HG03354 (cell line): ENCODE data around the gene KIAA0586.
"Not testable (repeated sequence)": the region's sequence is repeated elsewhere in the genome, so short reads cannot be mapped to it uniquely, and the experiment has no call there.

Experiments used
- ATAC-seq: cut with Tn5 transposase; IDR thresholded peaks from one replicate; pipeline ENCODE4 v1.9.1; 2021; ENCODE audit warnings: mild to moderate bottlenecking; ENCODE audit not compliant: unreplicated experiment, poor library complexity, severe bottlenecking

KIAA0586 gene

DNA sequence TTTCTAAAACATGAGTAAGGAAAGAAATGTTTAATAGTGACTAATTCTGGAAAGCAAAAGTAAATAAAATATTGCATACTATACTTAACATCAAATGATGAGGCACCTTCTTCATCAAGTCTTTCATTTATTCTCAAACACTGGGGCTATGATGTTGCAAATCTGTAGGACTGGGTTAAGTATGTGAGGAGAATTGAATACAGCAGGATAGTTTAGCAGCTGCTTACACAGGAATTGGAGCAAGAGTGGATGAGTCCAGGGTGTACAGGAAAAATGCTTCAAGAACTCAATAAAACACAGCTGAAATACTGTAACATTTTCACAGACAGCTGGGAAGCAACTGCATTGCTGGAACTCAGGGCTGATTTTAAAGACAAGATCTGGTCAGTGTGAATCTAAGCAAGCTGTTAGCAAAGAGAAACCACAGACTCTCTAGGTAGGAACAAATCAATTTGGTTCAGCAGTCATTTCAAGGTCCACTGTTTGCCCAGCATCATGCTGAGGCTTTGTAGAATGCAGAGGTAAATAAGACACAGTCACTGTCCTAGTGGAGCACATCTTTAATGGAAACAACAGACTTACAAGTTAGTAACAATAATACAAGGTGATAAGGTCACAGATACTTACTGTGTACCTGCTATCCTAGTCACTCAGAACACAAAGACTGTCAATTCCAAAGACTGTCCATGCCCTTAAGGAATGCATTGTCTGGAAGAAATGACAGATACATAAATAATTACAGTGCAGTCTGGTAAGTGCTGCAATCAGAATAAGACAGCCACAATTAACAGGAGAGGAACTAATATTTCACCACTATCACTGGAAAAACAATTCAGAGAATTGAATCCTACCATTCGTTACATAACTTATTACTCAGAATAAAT, 113.5 kb downstream of the KIAA0586 start:
- no peak for ATAC-seq

DNA sequence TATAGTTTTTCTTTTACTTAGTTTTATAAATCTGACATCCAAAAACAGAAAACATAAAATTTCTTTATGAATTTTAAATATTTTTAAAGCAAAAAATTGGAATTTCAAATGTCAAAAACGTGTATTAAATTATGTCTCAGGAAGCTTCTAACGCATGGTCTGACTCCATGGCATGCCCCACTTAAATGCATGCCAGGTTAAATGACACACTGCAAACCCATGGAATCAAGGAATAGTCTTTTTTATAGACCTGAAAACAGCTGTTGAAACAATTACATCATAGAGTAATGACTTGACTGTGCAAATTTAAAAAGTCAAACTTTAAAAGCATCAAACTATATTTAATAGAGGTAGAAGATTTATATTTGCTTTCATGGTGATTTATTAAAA, 114.1 kb downstream of the KIAA0586 start:
- no peak for ATAC-seq

DNA sequence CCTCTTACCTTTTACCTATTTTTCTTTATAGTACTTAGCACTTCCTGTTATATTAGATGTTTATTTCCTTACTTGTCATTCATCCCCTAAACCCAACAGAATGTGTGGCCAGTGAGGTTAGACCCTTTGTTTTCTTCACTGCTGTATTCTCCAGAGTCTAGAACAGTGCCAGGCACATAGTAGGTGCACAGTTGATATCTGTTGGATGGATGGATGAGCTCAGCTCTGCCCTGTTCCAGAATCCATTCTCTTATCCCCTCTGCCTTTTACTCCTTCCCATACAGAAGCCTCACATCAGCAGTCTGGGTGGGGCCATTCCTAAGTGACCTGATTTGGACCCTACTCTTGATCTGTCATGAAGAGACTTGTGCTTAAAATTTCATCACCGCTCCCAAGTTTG, 115.7 kb downstream of the KIAA0586 start:
- ATAC-seq, result no peak

DNA sequence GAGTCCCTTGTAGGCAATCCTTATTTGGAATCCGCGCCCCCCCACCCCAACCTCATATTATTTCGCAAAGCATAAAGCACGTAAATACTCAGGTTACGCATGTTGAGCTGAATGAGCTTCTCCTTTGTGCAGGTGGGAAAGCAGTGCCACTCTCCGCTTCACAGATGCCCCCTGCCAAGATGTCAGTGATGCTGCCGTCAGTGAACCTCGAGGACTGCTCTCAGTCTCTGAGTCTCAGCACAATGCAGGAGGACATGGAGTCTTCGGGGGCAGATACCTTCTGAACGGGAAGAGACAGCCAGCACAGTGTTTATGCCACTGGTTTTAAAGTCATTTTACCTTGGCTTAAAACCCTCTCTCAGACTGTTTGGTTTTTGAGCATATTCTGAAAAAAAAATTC, 120.1 kb downstream of the KIAA0586 start:
- ATAC-seq, result no peak

DNA sequence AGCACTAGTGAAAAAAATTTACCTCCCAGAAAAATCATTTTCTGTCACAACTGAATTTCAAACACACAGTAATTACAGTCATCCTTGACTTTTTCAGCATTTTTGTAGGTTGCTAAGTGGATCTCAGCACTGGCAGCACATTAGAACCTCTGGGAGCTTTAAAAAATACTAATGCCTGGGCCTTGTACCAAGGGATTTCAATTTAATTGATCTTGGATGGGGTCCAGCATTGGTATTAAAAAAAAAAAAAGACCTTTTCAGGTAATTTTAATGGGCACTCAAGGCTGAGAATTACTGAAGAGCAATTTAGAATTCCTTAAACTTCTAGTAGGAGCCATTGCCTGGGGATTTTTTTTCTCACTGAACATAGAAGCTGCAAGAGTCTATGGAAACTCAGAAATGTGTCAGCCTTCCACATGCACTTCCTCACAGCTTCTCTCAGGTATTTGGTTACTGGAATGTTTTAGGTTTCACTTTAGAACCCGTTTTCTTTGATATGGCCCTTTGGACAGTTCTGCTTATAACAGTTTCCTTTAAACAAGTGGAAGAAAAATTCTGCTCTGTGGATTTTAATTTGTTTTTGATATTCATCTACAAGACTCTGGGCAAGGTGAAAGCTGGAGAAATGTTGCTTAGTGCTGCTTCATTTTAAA, 121.7 kb downstream of the KIAA0586 start:
- no peak for ATAC-seq

DNA sequence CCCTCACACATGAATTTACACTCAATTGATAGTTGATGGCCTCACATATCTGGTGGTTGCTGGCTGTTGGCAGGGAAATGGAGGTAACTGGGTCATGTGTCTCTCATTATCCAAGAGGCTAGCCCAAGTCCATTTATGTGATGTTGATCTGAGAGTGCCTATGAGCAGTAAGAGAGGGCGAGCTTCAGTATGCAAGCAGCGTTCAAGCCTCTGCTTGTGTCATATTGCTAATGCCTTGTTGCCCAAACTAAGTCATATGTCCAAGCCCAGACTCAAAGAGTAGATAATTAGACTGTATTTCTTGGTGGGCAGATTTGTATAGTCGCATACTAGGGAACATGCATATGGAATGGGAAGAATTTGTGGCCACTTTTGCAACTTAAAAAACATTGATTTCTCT, 126.4 kb downstream of the KIAA0586 start:
- no peak for ATAC-seq

DNA sequence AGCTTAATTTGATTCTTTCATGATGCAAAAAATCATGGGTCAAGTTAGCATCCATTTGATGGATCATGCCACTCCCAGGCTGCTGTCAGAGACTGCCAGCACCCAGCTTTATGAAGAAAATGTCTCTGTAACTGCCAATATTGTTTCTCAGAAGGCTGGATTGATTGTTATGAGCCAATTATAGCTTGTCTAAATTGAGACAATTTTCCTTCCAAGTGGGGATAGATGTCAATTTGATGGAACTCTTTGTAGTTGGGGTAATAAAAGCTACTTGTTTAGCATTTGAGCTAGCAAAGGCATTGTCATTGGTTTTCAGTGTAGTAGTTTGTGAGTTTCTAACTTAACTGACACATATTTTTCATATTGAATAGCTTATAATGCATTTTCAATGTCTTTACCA, 128.1 kb downstream of the KIAA0586 start:
- no peak for ATAC-seq

DNA sequence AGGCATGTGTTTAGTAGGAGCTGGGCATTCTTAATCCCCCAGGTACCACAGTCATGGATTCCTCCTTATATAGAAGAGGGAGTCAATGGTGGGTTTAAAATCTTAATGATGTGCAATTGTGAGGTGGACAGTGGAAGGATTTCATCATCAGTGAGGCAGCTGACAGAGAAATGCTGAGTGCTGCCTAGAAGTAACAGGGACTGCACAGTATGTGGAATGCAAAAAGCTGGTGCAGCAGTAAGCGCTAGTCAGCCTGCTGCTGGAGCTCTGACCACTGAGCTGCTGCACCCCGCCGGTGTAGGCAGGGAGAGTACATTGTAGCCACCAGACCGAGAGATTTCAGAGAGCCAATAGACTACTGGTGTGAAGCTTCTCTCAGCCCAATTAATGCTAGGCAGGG, 129.7 kb downstream of the KIAA0586 start:
- no peak for ATAC-seq

DNA sequence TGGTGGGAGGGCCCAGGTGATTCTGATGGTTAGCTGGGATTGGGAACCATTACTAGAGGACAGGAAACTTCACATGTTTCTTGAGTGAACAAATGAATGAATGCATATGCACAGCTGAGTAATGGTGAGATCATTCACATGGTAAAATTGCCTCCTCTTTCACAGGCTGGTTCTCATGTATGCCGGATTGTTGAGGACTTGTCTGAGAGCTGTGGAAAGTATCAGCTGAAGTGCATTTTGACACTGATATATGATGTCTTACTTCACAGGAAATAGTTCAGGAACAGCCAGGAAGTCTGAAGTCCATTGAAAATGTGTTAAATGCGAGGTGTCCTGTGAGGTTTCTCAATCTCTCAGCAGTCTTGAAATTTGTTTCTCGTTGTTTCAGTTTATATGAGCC, 132.7 kb downstream of the KIAA0586 start:
- ATAC-seq, result no peak

DNA sequence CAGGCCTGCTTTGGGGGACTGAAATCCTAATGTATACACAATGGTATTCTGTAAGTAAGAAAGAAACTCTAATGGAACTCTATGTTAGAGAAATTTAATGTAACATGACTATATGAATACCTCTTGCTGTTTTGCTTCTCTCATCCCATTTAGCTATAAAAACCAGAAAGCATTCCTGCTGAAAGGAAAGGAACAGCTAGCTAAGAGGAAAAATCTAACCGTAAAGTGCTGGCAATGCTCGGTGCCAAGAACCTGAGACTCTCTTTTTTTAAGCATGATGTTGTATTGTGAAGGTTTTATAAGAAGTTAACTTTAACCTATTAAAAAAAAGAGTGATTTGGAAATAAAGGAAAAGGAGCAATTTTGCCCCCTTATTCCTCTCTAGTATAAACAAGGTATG, 134.6 kb downstream of the KIAA0586 start:
- ATAC-seq, result no peak

DNA sequence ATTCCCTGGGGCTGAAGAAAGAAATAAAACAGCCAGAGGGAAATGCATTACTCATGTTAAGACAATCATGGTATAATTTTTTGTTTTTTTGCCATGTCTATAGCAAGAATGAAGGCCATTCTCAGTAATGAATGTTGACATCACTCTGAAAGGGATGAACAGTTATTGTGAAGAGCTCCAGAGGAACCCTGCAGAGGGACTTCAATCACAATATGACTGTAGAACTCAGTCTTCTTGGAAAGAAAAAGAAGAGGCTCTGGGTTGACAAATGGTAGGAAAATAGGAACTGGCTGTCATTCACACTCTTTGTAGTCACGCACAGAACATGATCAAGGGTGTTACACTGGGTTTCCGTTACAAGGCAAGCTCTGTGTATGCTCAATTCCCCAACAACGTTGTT, 136.5 kb downstream of the KIAA0586 start:
- no peak for ATAC-seq

DNA sequence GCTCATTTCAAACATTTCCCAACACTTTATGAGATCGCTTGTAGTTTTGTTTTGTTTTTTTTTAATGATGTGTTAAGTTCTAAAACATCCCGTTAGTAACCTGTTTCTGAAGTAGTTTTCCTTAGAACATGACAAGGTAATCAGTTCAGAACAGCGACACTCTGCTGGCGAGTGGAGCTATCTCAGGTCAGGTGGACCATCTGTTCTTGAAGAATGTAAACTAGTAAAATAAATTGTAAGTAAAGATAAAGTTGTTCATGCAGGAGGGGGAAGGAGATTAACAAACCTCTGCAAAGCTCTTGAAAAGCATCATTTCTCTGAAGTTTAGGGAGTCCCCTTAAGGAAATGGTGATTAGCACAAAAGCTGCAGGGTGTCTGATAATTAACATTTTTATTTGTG, 138.3 kb downstream of the KIAA0586 start:
- ATAC-seq, result no peak

DNA sequence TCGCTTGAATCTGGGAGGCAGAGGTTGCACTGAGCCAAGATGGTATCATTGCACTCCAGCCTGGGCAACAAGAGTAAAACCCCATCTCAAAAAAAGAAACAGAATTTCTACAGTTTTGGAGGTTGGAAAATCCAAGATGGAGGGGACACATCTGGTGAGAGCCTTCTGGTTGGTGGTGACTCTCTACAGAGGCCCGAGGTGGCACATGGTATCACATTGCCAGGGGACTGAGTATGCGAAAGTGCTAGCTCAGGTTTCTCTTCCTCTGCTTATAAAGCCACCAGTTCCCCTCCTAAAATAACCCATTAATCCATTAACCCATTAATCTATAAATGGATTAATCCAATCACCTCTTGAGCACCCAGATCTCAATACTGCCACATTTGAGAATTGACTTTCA, 139.5 kb downstream of the KIAA0586 start:
- ATAC-seq, result no peak

DNA sequence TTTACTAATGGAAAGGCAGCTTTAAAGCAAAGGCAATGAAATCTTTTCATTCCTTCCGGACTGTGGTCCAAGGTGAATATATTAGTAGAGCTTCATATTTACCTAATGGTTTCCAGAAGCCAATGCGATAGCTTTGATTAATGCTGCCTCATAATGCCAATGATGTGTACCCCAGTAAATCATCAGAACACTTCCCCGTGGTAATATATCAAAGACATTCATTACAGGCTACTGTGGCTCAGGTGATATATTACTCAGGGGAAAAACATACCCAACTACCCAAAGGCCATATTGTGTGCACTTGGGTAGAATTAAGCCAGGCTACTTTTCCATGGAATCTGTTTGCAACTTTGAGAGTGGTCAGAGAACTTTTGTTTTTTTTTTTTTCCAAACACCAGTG, 140.8 kb downstream of the KIAA0586 start:
- no peak for ATAC-seq

DNA sequence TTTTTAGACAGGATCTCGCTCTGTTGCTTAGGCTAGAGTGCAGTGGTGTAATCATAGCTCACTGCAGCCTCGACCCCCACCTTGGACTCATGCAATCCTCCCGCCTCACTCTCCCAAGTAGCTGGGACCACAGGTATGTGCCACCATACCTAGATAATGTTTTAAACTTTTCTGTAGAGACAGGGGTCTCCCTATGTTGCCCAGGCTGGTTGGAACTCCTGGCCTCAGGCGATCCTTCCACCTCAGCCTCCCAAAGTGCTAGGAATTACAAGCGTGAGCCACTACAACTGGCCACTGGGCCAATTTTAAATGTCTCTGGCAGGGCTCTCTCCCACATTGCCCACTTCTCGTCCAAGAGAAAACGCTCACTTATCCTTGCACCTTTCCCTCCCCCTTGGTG, 143.7 kb downstream of the KIAA0586 start:
- no peak for ATAC-seq

DNA sequence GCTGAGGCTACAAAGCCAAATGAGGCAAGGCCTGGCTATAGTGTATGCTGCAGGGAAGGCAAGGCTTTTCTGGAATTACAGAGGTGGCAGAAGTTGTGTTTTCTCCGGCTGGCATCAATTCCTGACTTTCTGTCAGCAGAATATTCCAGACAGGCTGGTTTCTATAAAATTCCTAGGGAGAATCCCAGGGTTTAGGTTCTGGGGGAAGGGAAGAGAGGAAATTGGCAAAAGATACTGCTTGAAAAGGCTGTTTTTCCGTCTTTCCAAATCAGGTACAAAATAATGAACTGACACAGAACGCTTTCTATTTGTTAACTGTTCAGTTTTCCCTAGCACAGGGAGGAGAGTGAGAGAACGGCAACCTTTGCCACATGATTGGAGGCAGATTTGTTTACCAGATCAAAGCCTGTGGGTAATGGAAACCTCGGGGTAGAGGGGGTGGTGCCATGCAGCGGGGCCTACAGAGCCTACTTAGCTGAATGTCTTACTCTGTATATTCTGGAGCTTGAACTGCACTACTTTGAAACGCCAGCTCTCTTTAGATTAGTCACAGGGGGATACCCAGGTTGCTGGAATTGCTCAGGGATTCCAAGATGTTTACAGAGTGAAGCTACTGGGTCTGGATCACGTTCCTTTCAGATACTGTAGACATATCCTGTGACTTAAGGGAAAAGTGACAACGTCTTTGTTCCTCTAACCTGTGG, 144.4 kb downstream of the KIAA0586 start:
- ATAC-seq, result no peak

DNA sequence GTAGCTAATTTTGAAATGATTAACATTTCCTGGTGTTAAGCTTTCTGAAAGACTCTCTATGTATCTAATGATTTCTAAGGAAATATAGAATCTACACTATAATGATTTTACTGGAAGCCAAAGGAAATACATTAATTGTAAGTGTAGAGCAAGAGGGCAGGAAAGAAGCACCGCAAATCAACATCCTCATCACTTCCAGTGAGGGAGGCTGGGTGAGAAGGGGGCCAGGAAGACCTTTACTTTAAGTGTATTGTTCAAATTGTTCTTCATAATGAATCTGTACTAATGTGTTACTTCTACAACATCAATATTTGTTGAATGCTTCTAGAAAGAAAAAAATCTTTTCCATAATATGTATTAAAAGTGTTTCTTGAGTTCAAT, 144.9 kb downstream of the KIAA0586 start:
- ATAC-seq, result no peak

DNA sequence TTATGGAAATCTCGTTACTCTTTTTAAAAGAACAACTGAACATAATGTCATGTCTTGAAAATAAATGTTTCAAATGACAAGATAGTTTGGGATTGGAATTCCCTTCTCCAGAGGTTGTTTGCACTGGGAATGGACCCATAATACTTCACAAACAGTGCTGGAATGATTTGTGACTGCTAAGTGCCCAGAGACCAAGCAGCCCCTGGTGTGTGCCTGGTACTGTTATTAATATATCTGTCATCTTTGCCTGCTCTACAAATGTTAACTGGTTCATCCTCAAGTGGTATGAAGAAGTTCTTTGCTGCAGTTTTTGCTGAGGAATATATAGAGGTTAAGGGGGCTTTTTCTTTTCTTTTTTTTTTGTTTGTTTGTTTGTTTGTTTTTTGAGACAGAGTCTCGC, 145.3 kb downstream of the KIAA0586 start:
- no peak for ATAC-seq

DNA sequence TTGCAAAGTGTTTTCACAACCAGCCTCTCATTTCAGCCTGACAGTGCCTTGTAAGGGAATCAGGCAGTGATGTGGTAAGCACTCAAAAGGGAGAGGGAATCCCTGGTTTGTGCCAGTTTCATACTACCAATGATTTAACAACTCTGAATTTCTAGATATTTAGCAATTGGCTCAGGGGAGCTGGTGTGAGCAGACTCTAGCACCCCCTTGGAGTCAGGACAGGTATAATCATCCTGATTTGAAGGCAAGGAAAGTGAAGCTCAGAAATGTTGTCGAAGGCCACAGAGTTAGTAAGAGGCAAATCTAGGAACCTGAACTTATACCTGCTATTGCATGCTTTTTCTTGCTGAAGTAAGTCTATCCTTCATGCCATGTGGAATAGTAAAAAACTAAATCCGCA, 147.1 kb downstream of the KIAA0586 start:
- no peak for ATAC-seq

DNA sequence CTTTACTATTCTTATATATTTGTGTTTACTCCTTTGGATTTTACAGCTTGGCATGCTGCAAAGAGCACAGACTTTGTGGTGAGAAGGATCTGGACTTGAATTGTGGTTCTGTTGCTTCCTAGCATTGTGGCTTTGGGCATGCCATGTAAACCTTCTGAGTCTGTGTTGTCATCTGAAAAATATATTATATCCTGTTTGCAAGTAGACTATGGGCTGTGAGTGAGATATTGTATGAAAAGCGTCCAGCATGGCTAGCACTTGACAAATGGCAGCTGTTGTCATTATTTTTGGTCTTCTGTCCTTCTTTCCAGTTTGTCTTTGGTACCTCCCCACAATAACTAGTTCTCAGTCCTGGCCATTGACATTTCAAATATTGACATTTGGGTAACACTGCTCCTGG, 148.4 kb downstream of the KIAA0586 start:
- no peak for ATAC-seq

DNA sequence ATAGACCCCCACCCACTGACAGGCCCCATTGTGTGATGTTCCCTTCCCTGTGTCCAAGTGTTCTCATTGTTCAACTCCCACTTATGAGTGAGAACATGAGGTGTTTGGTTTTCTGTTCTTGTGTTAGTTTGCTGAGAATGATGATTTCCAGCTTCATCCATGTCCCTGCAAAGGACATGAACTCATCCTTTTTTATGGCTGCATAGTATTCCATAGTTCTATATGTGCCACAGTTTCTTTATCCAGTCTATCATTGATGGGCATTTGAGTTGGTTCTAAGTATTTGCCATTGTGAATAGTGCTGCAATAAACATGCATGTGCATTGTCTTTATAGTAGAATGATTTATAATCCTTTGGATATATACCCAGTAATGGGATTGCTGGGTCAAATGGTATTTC, 152.5 kb downstream of the KIAA0586 start:
- ATAC-seq, result not testable (repeated sequence)
